K562 (cell line): ENCODE data around the gene FAM124A. TPM values are rescaled to one million over a fixed set of nuclear protein-coding genes. Genes with fewer than 3 reads are reported as not detected.

Source experiments
- ATAC-seq: fragments of 200-7000 bp; cut with Tn5 transposase; 3 replicates; pipeline ENCODE4 v1.9.1; 2020; ENCODE audit warnings: moderate library complexity
- BruUV-seq: library from RNA; stranded (reverse); fragments of 400-500 nt; replicated peaks from 2 replicates; lab custom pipeline; 2021; lab: Mats Ljungman, UMichigan
- CTCF ChIA-PET: fragments of 300-600 bp; formaldehyde crosslinking; extraction: SDS; loops from one replicate; lab custom pipeline; 2021; ENCODE audit warnings: low intra/inter-chr PET ratio; lab: Yijun Ruan, JAX
- POLR2A ChIA-PET: fragments of 300-600, 350-650 bp; sonication (Branson Sonifier 250); formaldehyde crosslinking; extraction: SDS; loops from one replicate; lab custom pipeline; 2021; ENCODE audit warnings: antibody characterized with exemption, inconsistent platforms; lab: Yijun Ruan, JAX
- DNase-seq, 4 experiments: peaks; one replicate each; pipeline versions ENCODE4 v3.0.0 to v3.0.0-alpha.2; 2011 to 2018; ENCODE audit warnings: low spot score in 3 of 4, mixed read lengths in 3 of 4; ENCODE audit errors: extremely low read depth in 1 of 4
- FAIRE-seq: peaks from 2 replicates; lab custom pipeline; 2011; peaks lifted over from hg19 to GRCh38; lab: Jason Lieb, UNC
- H2AFZ ChIP-seq: 2 replicates; pipeline ENCODE4 v1.6.0; 2011; ENCODE audit warnings: low read depth, low read length, control low read depth, inconsistent platforms
- H3K27ac ChIP-seq: fragments of 200-600 bp; 3 replicates; pipeline ENCODE4 v1.8.0; 2011; ENCODE audit warnings: low read depth, mild to moderate bottlenecking, control low read depth, inconsistent platforms, low read length, moderate library complexity, mixed read lengths; ENCODE audit errors: extremely low read depth
- H3K27me3 ChIP-seq, 2 experiments: fragments of 300-600 bp in 1 of 2; 2 replicates in 1 of 2; 3 replicates in 1 of 2; pipeline versions ENCODE4 v1.6.0 to v1.8.0; 2011; ENCODE audit warnings: inconsistent platforms in 2 of 2, low read length in 2 of 2, mild to moderate bottlenecking in 1 of 2, mixed read lengths in 1 of 2, moderate library complexity in 1 of 2; ENCODE audit not compliant: control insufficient read depth in 2 of 2, insufficient read depth in 2 of 2
- H3K36me3 ChIP-seq: fragments of 300-600 bp; 3 replicates; pipeline ENCODE4 v1.8.0; 2011; ENCODE audit warnings: mild to moderate bottlenecking, low read length, inconsistent platforms; ENCODE audit not compliant: control insufficient read depth, insufficient read depth
- H3K4me1 ChIP-seq, 2 experiments: fragments of 200-600 bp in 1 of 2; replicated peaks in 1 of 2; 2 replicates in 1 of 2; 3 replicates in 1 of 2; pipeline versions ENCODE4 v1.5.1 to v1.8.0; 2011; ENCODE audit warnings: inconsistent platforms in 2 of 2, low read length in 2 of 2, mild to moderate bottlenecking in 1 of 2, mixed read lengths in 1 of 2, moderate library complexity in 1 of 2; ENCODE audit not compliant: control insufficient read depth in 2 of 2, insufficient read depth in 2 of 2
- H3K4me2 ChIP-seq: 2 replicates; pipeline ENCODE4 v1.6.1; 2011; ENCODE audit warnings: low read length, control low read depth, inconsistent platforms, mixed read lengths; ENCODE audit not compliant: insufficient read depth
- H3K4me3 ChIP-seq: fragments of 200-600 bp; sonication (generic), shearing (Covaris generic); 2 replicates; pipeline ENCODE4 v1.5.1; 2016; ENCODE audit warnings: control low read depth, inconsistent platforms
- H3K79me2 ChIP-seq: fragments of 200-600 bp; 3 replicates; pipeline ENCODE4 v1.8.0; 2011; ENCODE audit warnings: low read length, inconsistent platforms; ENCODE audit not compliant: control insufficient read depth, insufficient read depth
- H3K9ac ChIP-seq, 2 experiments: 2 replicates each; pipeline versions ENCODE4 v1.6.0 to v1.6.1; 2011; ENCODE audit warnings: low read depth in 2 of 2, low read length in 2 of 2, control low read depth in 1 of 2, inconsistent platforms in 1 of 2, mild to moderate bottlenecking in 1 of 2, mixed read lengths in 1 of 2; ENCODE audit not compliant: insufficient read depth in 1 of 2
- H3K9me1 ChIP-seq: one replicate; pipeline ENCODE4 v1.6.0; 2011; ENCODE audit warnings: inconsistent platforms, mild to moderate bottlenecking, low read length, moderate library complexity; ENCODE audit not compliant: control insufficient read depth, insufficient read depth
- H3K9me3 ChIP-seq: replicated peaks from 2 replicates; pipeline ENCODE4 v1.5.1; 2011; ENCODE audit warnings: low read depth, low read length, inconsistent platforms; ENCODE audit not compliant: control insufficient read depth, insufficient read depth
- H4K20me1 ChIP-seq: replicated peaks from 2 replicates; pipeline ENCODE4 v1.6.1; 2011; ENCODE audit warnings: low read length, inconsistent platforms, mixed read lengths; ENCODE audit not compliant: control insufficient read depth, insufficient read depth
- ARNT ChIP-seq, 2 experiments: fragments of 450-650 bp; IDR thresholded peaks; 2 replicates each; pipeline ENCODE4 v1.6.1; 2016; ENCODE audit warnings: mild to moderate bottlenecking in 1 of 2
- CBX5 ChIP-seq: IDR thresholded peaks from 2 replicates; pipeline ENCODE4 v1.6.1; 2014; ENCODE audit warnings: low read depth, borderline replicate concordance
- CREB3 ChIP-seq: fragments of 450-650 bp; conservative IDR thresholded peaks from 2 replicates; pipeline ENCODE4 v1.6.1; 2016; ENCODE audit warnings: missing genetic modification characterization, low read depth, mild to moderate bottlenecking, missing compliant biosample characterization, moderate library complexity
- ELK3 ChIP-seq: fragments of 450-650 bp; formaldehyde crosslinking; IDR thresholded peaks from 2 replicates; pipeline ENCODE4 v1.4.0; 2020; ENCODE audit warnings: mild to moderate bottlenecking
- FOXP1 ChIP-seq: sonication (generic); formaldehyde crosslinking; IDR thresholded peaks from 2 replicates; pipeline ENCODE4 v1.8.0; 2022; ENCODE audit warnings: mild to moderate bottlenecking, missing genetic modification reagents
- NCOA6 ChIP-seq: fragments of 450-650 bp; IDR thresholded peaks from 2 replicates; pipeline ENCODE4 v1.6.1; 2017; ENCODE audit warnings: mild to moderate bottlenecking
- RBM34 ChIP-seq: fragments of 200-400 bp; formaldehyde crosslinking; IDR thresholded peaks from 2 replicates; pipeline ENCODE4 v1.6.1; 2018; ENCODE audit warnings: low read length, borderline replicate concordance; ENCODE audit not compliant: insufficient read depth
- TFAM ChIP-seq: fragments of 250-450 bp; sonication (Bioruptor Pico); conservative IDR thresholded peaks from 2 replicates; pipeline ENCODE4 v1.5.0; 2021; ENCODE audit warnings: mild to moderate bottlenecking, moderate library complexity
- WGBS: fragments of 100-300 bp; shearing (Covaris generic); methylation state at CpG from one replicate; pipeline ENCODE4 v1.1.6; 2016; ENCODE audit warnings: low coverage, mixed read lengths; ENCODE audit not compliant: insufficient coverage; ENCODE audit errors: missing lambda C conversion rate; 5-methylcytosine and 5-hydroxymethylcytosine counted together
- in situ Hi-C: fragments of 300-500 bp; cut with MboI; formaldehyde crosslinking; loops from 4 replicates; pipeline ENCODE4 v1.15.0; 2018; ENCODE audit warnings: inconsistent platforms, mixed read lengths
- intact Hi-C: fragments of 100-400 bp; cut with micrococcal nuclease; formaldehyde crosslinking; loops from 2 replicates; pipeline ENCODE4 v1.14.2; 2022
- polyA plus RNA-seq, 8 experiments: library from polyadenylated mRNA; depleted of rRNA in 4 of 8; stranded (reverse) in 5 of 8; unstranded in 3 of 8; fragments of >200 nt; fragmentation: Nextera tagmentation in 2 of 8; fragmentation: Illumina TruSeq in 1 of 8; extraction: Ambion mirVana in 2 of 8; extraction: Trizol in 1 of 8; gene quantifications; 2 replicates each; pipeline versions ENCODE4 v1.2.1 to v1.2.3, GENCODE V29; 2011 to 2014; ENCODE audit warnings: inconsistent platforms in 1 of 8, missing spikeins in 1 of 8
- total RNA-seq, 7 experiments: library from RNA; depleted of rRNA in 6 of 7; stranded (reverse); fragments of >200 nt in 6 of 7; fragmentation: Illumina TruSeq in 2 of 7; extraction: Trizol in 2 of 7; gene quantifications; 2 replicates each; pipeline versions ENCODE4 v1.2.1 to v1.2.3, GENCODE V29; 2011 to 2021; ENCODE audit warnings: low replicate concordance in 1 of 7

The FAM124A gene
- total and polyA plus RNA-seq, 9 of the 15 experiments (the other 6 are each of a cell fraction or from before 2014, with no cell fraction given), result not detected

- POLR2A ChIA-PET, result interaction anchor here (0.5 kb wide), 1 partner anchor 63 kb away, joined by 3 read pairs; no protein-coding TSS in a partner anchor
- H3K27me3 ChIP-seq, result peaks cover 0 to 9% of the 10 kb centered on the region in 2 experiments; a peak in 3 of 5 replicates
- in situ Hi-C loops, result no loop called here
Measured at GRCh38 chr13:51212758-51213157, 9.4 kb upstream of the FAM124A start.

More at GRCh38 chr13:51212758-51213157, 9.4 kb upstream of the FAM124A start:
- Histone ChIP-seq H3K36me3 (no peaks in the 10 kb centered on the region), H3K4me3 (no peak overlapping the region), H3K9ac (no peak overlapping the region), H3K9me1 (no peaks in the 10 kb centered on the region), H3K27ac (no peak overlapping the region), H3K9me3 (no peaks in the 10 kb centered on the region), H4K20me1 (no peaks in the 10 kb centered on the region), H3K4me2 (no peak overlapping the region), H2AFZ (no peak overlapping the region), H3K4me1 (no peaks in the 10 kb centered on the region), H3K79me2 (no peaks in the 10 kb centered on the region)
- CTCF ChIA-PET, result no interaction called here
- no peak for ATAC-seq
- no TSS peak for BruUV-seq
- intact Hi-C loops, result no loop called here
- DNase-seq, result no peak
- TF ChIP-seq RBM34 (no peak), ELK3 (CRISPR knock-in tag) (no peak), CREB3 (tag) (no peak), TFAM (CRISPR knock-in tag) (no peak), NCOA6 (no peak), CBX5 (no peak), FOXP1 (no peak), ARNT (IDR thresholded peaks at IDR 0.05) (no peak)
- FAIRE-seq, result no peak
- 0% methylated on average over 2 of the region's 2 CpGs for WGBS
